ENCODE results near the gene ATP10B. TPM values are rescaled to one million over a fixed set of nuclear protein-coding genes. Genes with fewer than 3 reads are reported as not detected.

Gene ATP10B
- total RNA-seq, 1 donor from 2014 or later = not detected

- DNase-seq = no peak
- Histone ChIP-seq H3K36me3 (no peaks in the 10 kb centered on the region), H3K27ac (replicated peaks) (no peak overlapping the region), H3K4me3 (no peak overlapping the region), H3K4me1 (no peaks in the 10 kb centered on the region), H3K9me3 (replicated peaks) (no peaks in the 10 kb centered on the region), H3K27me3 (ENCODE audit: low read depth) (peaks cover 36% of the 10 kb centered on the region)
- TF ChIP-seq CTCF (IDR thresholded peaks at IDR 0.05; ENCODE audit: borderline replicate concordance) = no peak
- intact Hi-C loops (cut with micrococcal nuclease) = no loop called here
Measured at GRCh38 chr5:160514866-160515265, 337.1 kb downstream of the ATP10B start.

DNA sequence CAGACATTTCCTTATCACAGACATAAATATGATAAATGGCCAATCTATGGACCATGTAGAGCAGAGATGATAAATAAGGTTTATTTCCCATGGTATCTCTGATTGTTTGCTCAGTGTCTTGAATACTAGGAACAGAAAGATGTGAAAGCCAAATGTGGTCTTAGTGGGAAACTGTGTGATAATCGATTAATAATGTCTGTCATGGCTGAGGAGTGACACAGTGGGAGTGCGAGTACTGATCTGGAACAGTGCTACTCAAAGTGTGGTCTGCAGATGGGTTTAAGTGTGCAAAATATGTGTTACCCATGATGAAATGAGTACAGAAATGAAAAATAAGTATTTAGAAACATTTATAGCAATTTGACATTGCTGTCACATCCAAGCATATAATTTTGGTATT lies 337.8 kb downstream of the ATP10B start:
- Histone ChIP-seq H3K27ac (replicated peaks) (no peak overlapping the region), H3K4me1 (peaks cover under 1% of the 10 kb centered on the region), H3K36me3 (no peaks in the 10 kb centered on the region), H3K9me3 (replicated peaks) (no peaks in the 10 kb centered on the region), H3K4me3 (no peak overlapping the region), H3K27me3 (ENCODE audit: low read depth) (peaks cover 32% of the 10 kb centered on the region)
- intact Hi-C loops (cut with micrococcal nuclease) = no loop called here
- TF ChIP-seq CTCF (IDR thresholded peaks at IDR 0.05; ENCODE audit: borderline replicate concordance) = no peak
- no peak for DNase-seq

DNA sequence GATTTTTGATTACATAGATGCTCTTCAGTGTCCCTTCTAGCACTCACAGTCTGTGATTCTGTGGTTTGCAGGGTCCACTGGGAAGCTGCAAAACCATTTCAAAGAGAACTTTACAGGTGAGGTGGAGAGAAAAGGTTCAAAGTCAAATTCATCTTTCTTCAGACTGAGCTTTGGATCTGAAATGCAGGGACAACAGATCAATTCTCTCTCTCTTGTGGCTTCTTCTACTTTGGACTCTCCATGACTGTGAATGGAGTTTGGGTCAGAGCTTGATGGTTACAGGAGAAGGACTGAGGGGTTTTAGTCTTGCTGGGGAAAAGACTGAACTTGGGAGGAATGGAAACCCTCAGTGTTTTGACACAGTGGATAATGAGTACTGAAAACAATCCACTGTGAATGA lies 338.5 kb downstream of the ATP10B start:
- H3K27me3 ChIP-seq (ENCODE audit: low read depth) = peaks cover 32% of the 10 kb centered on the region
- H3K4me3 ChIP-seq = no peak overlapping the region
- H3K27ac ChIP-seq (replicated peaks) = no peak overlapping the region
- DNase-seq = no peak
- H3K9me3 ChIP-seq (replicated peaks) = no peaks in the 10 kb centered on the region
- intact Hi-C loops (cut with micrococcal nuclease) = no loop called here
- no peak for TF ChIP-seq CTCF (IDR thresholded peaks at IDR 0.05; ENCODE audit: borderline replicate concordance)
- no peaks in the 10 kb centered on the region for H3K36me3 ChIP-seq
- peaks cover 5% of the 10 kb centered on the region for H3K4me1 ChIP-seq
